Measurements from ENCODE around the gene NUCB2. TPM values are rescaled to one million over a fixed set of nuclear protein-coding genes. Genes with fewer than 3 reads are reported as not detected.

The NUCB2 gene
- total RNA-seq, 2 experiments from 2014 or later, result 42.4 to 73.0 TPM

DNA sequence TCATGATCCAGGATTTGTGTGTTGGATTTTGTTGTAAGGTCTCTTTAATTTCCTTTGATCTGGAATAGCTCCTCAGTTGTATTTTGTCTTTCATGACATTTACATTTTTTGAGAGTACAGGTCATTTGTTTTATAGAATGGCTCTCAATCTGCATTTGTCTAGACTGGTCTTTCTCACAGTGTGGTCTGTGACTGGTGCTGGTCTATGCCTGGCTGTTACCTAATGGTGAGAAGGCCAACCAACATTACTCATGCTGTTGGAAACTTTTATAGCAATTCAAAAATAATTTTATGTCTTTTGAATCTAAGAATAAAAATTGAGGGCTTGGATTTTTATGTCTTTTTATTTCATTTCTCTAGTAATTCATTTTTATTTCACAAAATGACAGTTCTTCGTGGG, 71.1 kb downstream of the NUCB2 start:
- ChIA-PET CTCF (ENCODE audit: unreplicated experiment) (no interaction called here), POLR2A (no interaction called here)
- Histone ChIP-seq H3K27ac (ENCODE audit: low read depth, low read length, poor library complexity, severe bottlenecking) (no peak overlapping the region), H3K4me1 (ENCODE audit: insufficient read depth, low read length, poor library complexity, severe bottlenecking) (peaks cover 11% of the 10 kb centered on the region), H3K4me3 (ENCODE audit: low read depth, low read length, poor library complexity, severe bottlenecking) (no peak overlapping the region), H3K4me2 (ENCODE audit: low read length) (no peak overlapping the region), H3K79me2 (ENCODE audit: insufficient read depth, low read depth, low read length) (peaks cover 3% of the 10 kb centered on the region; the same call in 1 of the 2 replicates), H4K20me1 (ENCODE audit: insufficient read depth, low read length) (no peaks in the 10 kb centered on the region), H2AFZ (ENCODE audit: low read length) (no peak overlapping the region), H3K9me3 (ENCODE audit: low read length) (no peaks in the 10 kb centered on the region), H3K9me2 (ENCODE audit: insufficient read depth, low read length) (no peaks in the 10 kb centered on the region), H3K36me3 (ENCODE audit: insufficient read depth, low read length) (no peaks in the 10 kb centered on the region)
- TF ChIP-seq, protein P1, sequence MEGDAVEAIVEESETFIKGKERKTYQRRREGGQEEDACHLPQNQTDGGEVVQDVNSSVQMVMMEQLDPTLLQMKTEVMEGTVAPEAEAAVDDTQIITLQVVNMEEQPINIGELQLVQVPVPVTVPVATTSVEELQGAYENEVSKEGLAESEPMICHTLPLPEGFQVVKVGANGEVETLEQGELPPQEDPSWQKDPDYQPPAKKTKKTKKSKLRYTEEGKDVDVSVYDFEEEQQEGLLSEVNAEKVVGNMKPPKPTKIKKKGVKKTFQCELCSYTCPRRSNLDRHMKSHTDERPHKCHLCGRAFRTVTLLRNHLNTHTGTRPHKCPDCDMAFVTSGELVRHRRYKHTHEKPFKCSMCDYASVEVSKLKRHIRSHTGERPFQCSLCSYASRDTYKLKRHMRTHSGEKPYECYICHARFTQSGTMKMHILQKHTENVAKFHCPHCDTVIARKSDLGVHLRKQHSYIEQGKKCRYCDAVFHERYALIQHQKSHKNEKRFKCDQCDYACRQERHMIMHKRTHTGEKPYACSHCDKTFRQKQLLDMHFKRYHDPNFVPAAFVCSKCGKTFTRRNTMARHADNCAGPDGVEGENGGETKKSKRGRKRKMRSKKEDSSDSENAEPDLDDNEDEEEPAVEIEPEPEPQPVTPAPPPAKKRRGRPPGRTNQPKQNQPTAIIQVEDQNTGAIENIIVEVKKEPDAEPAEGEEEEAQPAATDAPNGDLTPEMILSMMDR (conservative IDR thresholded peaks at IDR 0.05; ENCODE audit: low read length), result no peak
- no peak for TF ChIP-seq EZH2phosphoT487 (IDR thresholded peaks at IDR 0.05; ENCODE audit: borderline replicate concordance, low read depth, low read length)
- intact Hi-C loops (cut with micrococcal nuclease; ENCODE audit: unreplicated experiment), result no loop called here
- no TSS peak for BruUV-seq (replicated peaks)
- no peak for DNase-seq (ENCODE audit: low spot score)

DNA sequence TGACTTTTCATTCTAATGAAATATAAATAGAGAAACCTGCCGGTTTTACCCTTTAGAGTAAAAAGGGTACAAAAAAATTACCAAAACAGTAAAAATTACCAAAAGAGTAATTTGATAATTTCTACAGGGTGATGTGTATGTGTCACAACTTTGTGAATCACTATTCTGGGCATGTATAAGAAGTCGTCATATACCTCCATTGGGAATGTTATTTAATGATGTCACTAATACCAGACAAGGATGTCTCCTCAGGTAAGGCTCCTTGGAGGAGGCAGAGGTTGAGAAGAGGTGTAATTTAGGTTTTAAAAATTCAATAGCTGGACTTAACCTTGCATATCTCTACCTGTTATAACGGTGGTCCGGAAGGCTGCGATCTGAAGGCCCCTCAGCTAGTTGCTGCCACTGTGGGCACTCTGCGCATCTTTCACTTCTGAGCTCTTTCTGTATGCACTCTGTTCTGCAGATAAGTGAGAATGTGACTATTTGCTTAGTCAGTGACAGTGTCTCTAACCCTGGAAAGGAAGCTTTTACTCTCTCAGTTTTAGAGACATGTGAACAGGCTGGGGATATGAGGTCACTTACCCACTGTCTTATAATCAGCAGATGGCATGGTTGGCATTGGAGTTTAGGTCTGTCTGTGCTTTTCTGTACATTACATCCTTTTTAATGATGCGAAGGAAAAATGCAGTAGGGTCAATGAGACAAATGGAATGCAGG, 74.1 kb downstream of the NUCB2 start:
- H3K79me2 ChIP-seq (ENCODE audit: insufficient read depth, low read depth, low read length), result peaks cover 20% of the 10 kb centered on the region

DNA sequence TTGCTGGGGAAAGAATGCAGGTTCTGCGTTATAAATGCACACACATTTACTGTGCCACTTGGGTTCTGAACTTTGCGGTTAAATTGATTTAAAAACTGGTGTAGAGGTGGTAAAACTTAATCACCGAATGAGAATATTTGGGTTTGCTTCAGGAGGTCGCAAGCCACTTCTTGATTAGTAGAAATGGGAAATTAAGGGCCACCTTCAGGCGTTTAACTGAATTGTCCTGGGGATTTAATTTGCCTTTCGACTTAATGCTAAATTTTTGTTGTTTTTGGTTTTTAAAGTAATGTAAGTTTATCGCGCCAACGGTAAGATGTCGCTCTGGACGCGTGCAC, 74.6 kb downstream of the NUCB2 start:
- Histone ChIP-seq H2AFZ (ENCODE audit: low read length) (peak overlapping the region; percentile 61; the same call in 1 of the 2 replicates), H3K4me1 (ENCODE audit: insufficient read depth, low read length, poor library complexity, severe bottlenecking) (peaks cover 26% of the 10 kb centered on the region), H4K20me1 (ENCODE audit: insufficient read depth, low read length) (no peaks in the 10 kb centered on the region), H3K9me2 (ENCODE audit: insufficient read depth, low read length) (no peaks in the 10 kb centered on the region), H3K4me2 (ENCODE audit: low read length) (peak overlapping the region; percentile 95), H3K9me3 (ENCODE audit: low read length) (peaks cover 5% of the 10 kb centered on the region; the same call in 1 of the 2 replicates), H3K27ac (ENCODE audit: low read depth, low read length, poor library complexity, severe bottlenecking) (no peak overlapping the region), H3K36me3 (ENCODE audit: insufficient read depth, low read length) (no peaks in the 10 kb centered on the region; the same call in 1 of the 2 replicates), H3K79me2 (ENCODE audit: insufficient read depth, low read depth, low read length) (peaks cover 22% of the 10 kb centered on the region), H3K4me3 (ENCODE audit: low read depth, low read length, poor library complexity, severe bottlenecking) (peak overlapping the region; percentile 70)
- ChIA-PET POLR2A (no interaction called here), CTCF (ENCODE audit: unreplicated experiment) (no interaction called here)
- DNase-seq (ENCODE audit: low spot score), result no peak
- no peak for TF ChIP-seq EZH2phosphoT487 (IDR thresholded peaks at IDR 0.05; ENCODE audit: borderline replicate concordance, low read depth, low read length)
- TF ChIP-seq, protein P1 (conservative IDR thresholded peaks at IDR 0.05; ENCODE audit: low read length), result peak; percentile 55
- intact Hi-C loops (cut with micrococcal nuclease; ENCODE audit: unreplicated experiment), result no loop called here
- BruUV-seq (replicated peaks), result no TSS peak

More for the DNA sequence above, 74.1 kb downstream of the NUCB2 start:
- H3K4me2 ChIP-seq (ENCODE audit: low read length), result 0 out of 2 replicates have a peak overlapping the region, but pooled peaks have one; percentile 95
- no peak overlapping the region for H3K27ac ChIP-seq (ENCODE audit: low read depth, low read length, poor library complexity, severe bottlenecking)
- no peaks in the 10 kb centered on the region for H3K36me3 ChIP-seq (ENCODE audit: insufficient read depth, low read length)
- H3K4me1 ChIP-seq (ENCODE audit: insufficient read depth, low read length, poor library complexity, severe bottlenecking), result peaks cover 26% of the 10 kb centered on the region
- CTCF ChIA-PET (ENCODE audit: unreplicated experiment), result no interaction called here
- TF ChIP-seq EZH2phosphoT487 (IDR thresholded peaks at IDR 0.05; ENCODE audit: borderline replicate concordance, low read depth, low read length), result no peak
- TF ChIP-seq, protein P1 (conservative IDR thresholded peaks at IDR 0.05; ENCODE audit: low read length), result no peak
- peaks cover 3% of the 10 kb centered on the region; the same call in 1 of the 2 replicates for H3K9me3 ChIP-seq (ENCODE audit: low read length)
- no peak overlapping the region for H3K4me3 ChIP-seq (ENCODE audit: low read depth, low read length, poor library complexity, severe bottlenecking)
- BruUV-seq (replicated peaks), result no TSS peak
- no peaks in the 10 kb centered on the region for H4K20me1 ChIP-seq (ENCODE audit: insufficient read depth, low read length)
- intact Hi-C loops (cut with micrococcal nuclease; ENCODE audit: unreplicated experiment), result no loop called here
- no peak overlapping the region for H2AFZ ChIP-seq (ENCODE audit: low read length)
- no peak for DNase-seq (ENCODE audit: low spot score)
- H3K9me2 ChIP-seq (ENCODE audit: insufficient read depth, low read length), result no peaks in the 10 kb centered on the region
- POLR2A ChIA-PET, result no interaction called here

Data from OCI-LY7 (cell line).